SK-N-SH (cell line): Measurements from ENCODE around the gene CUX1. TPM values are rescaled to one million over a fixed set of nuclear protein-coding genes. Genes with fewer than 3 reads are reported as not detected.

Experiments used
- CTCF ChIA-PET: fragments of 300-600, 350-600 bp; formaldehyde crosslinking; extraction: SDS; loops from one replicate; lab custom pipeline; 2021; lab: Yijun Ruan, JAX
- POLR2A ChIA-PET: fragments of 350-600 bp; sonication (Branson Sonifier 250); formaldehyde crosslinking; extraction: SDS; loops from one replicate; lab custom pipeline; 2020; ENCODE audit warnings: antibody characterized with exemption, inconsistent platforms; lab: Yijun Ruan, JAX
- DNase-seq: peaks from one replicate; pipeline ENCODE4 v3.0.0; 2012
- H2AFZ ChIP-seq: fragments of 200-600 bp; sonication (generic); 2 replicates; pipeline ENCODE4 v1.8.1; 2016; ENCODE audit warnings: antibody characterized with exemption, mild to moderate bottlenecking, low read depth
- H3F3A ChIP-seq: fragments of 200-600 bp; sonication (generic); replicated peaks from 2 replicates; pipeline ENCODE3; 2016; ENCODE audit warnings: antibody characterized with exemption, mild to moderate bottlenecking; ENCODE audit not compliant: insufficient read depth
- H3K27ac ChIP-seq, 2 experiments: fragments of 200-500 bp in 1 of 2; fragments of 200-600 bp in 1 of 2; sonication (Bioruptor generic) in 1 of 2; sonication (generic), shearing (Covaris generic) in 1 of 2; 2 replicates each; pipeline versions ENCODE4 v1.5.1 to v1.6.1; 2014 to 2016; ENCODE audit warnings: low read depth in 2 of 2, inconsistent platforms in 1 of 2, low read length in 1 of 2, mild to moderate bottlenecking in 1 of 2, mixed read lengths in 1 of 2
- H3K27me3 ChIP-seq: fragments of 200-600 bp; sonication (generic), shearing (Covaris generic); 2 replicates; pipeline ENCODE4 v1.6.1; 2016; ENCODE audit warnings: mixed run types; ENCODE audit not compliant: insufficient read depth
- H3K36me3 ChIP-seq, 2 experiments: fragments of 200-500 bp in 1 of 2; fragments of 200-600 bp in 1 of 2; sonication (Bioruptor generic) in 1 of 2; sonication (generic) in 1 of 2; replicated peaks in 1 of 2; 2 replicates each; pipeline versions ENCODE3 to v1.5.1; 2014 to 2016; ENCODE audit warnings: low read length in 1 of 2, mild to moderate bottlenecking in 1 of 2; ENCODE audit not compliant: insufficient read depth in 2 of 2, control insufficient read depth in 1 of 2
- H3K4me1 ChIP-seq, 2 experiments: fragments of 200-500 bp in 1 of 2; fragments of 200-600 bp in 1 of 2; sonication (Bioruptor generic) in 1 of 2; sonication (generic), shearing (Covaris generic) in 1 of 2; 2 replicates each; pipeline versions ENCODE4 v1.5.1 to v1.6.1; 2014 to 2016; ENCODE audit warnings: low read depth in 1 of 2, low read length in 1 of 2, mixed run types in 1 of 2; ENCODE audit not compliant: insufficient read depth in 2 of 2, control insufficient read depth in 1 of 2
- H3K4me2 ChIP-seq: fragments of 200-600 bp; sonication (generic), shearing (Covaris generic); 2 replicates; pipeline ENCODE4 v1.6.1; 2017; ENCODE audit warnings: mixed run types
- H3K4me3 ChIP-seq, 2 experiments: fragments of 200-500 bp in 1 of 2; fragments of 200-600 bp in 1 of 2; sonication (Bioruptor generic) in 1 of 2; sonication (generic), shearing (Covaris generic) in 1 of 2; 2 replicates each; pipeline versions ENCODE4 v1.5.1 to v1.8.1; 2014 to 2016; ENCODE audit warnings: low read depth in 2 of 2, inconsistent platforms in 1 of 2, low read length in 1 of 2, mild to moderate bottlenecking in 1 of 2, mixed read lengths in 1 of 2, moderate library complexity in 1 of 2
- H3K79me2 ChIP-seq: fragments of 200-600 bp; sonication (generic); 2 replicates; pipeline ENCODE4 v1.8.1; 2017; ENCODE audit warnings: mild to moderate bottlenecking; ENCODE audit not compliant: insufficient read depth
- H3K9ac ChIP-seq: fragments of 200-600 bp; sonication (generic); 2 replicates; pipeline ENCODE4 v1.6.1; 2017; ENCODE audit warnings: mixed run types
- H3K9me2 ChIP-seq: fragments of 200-600 bp; sonication (generic); 2 replicates; pipeline ENCODE4 v1.6.1; 2017; ENCODE audit warnings: mixed run types
- H3K9me3 ChIP-seq: fragments of 200-600 bp; sonication (generic); 2 replicates; pipeline ENCODE4 v1.6.1; 2017; ENCODE audit warnings: mixed run types, mild to moderate bottlenecking, moderate library complexity
- H4K20me1 ChIP-seq: fragments of 200-600 bp; sonication (generic); 2 replicates; pipeline ENCODE4 v1.6.1; 2017; ENCODE audit warnings: mild to moderate bottlenecking, mixed run types; ENCODE audit not compliant: insufficient read depth
- ELF1 ChIP-seq: IDR thresholded peaks from 2 replicates; pipeline ENCODE4 v1.4.0; 2012
- EP300 ChIP-seq, 2 experiments: IDR thresholded peaks; 2 replicates each; pipeline versions ENCODE4 v1.4.0 to v1.6.1; 2012; ENCODE audit warnings: borderline replicate concordance in 1 of 2, low read depth in 1 of 2, low read length in 1 of 2
- EZH2phosphoT487 ChIP-seq: fragments of 200-600 bp; sonication (generic); IDR thresholded peaks from 2 replicates; pipeline ENCODE4 v1.6.1; 2017; ENCODE audit warnings: low read depth, mixed run types, mild to moderate bottlenecking, antibody characterized with exemption, moderate library complexity, borderline replicate concordance
- FOSL2 ChIP-seq: IDR thresholded peaks from 2 replicates; pipeline ENCODE4 v1.4.0; 2012; ENCODE audit warnings: low read depth, mild to moderate bottlenecking, moderate library complexity, borderline replicate concordance
- FOXM1 ChIP-seq: IDR thresholded peaks from 2 replicates; pipeline ENCODE4 v1.4.0; 2012; ENCODE audit warnings: low read depth, mild to moderate bottlenecking
- GATA2 ChIP-seq: sonication (generic); formaldehyde crosslinking; IDR thresholded peaks from 2 replicates; pipeline ENCODE4 v1.5.0; 2020; ENCODE audit warnings: mild to moderate bottlenecking, missing genetic modification reagents
- JUND ChIP-seq: IDR thresholded peaks from 2 replicates; pipeline ENCODE4 v1.4.0; 2012
- MAX ChIP-seq: IDR thresholded peaks from 2 replicates; pipeline ENCODE4 v1.4.0; 2012; ENCODE audit warnings: low read depth
- MEF2A ChIP-seq: IDR thresholded peaks from 2 replicates; pipeline ENCODE4 v1.4.0; 2012; ENCODE audit warnings: low read depth, borderline replicate concordance
- MXI1 ChIP-seq: IDR thresholded peaks from 2 replicates; pipeline ENCODE4 v1.6.1; 2012; ENCODE audit warnings: mild to moderate bottlenecking, low read depth, low read length, improper control_type of control experiment
- NFIC ChIP-seq: IDR thresholded peaks from 2 replicates; pipeline ENCODE4 v1.4.0; 2012; ENCODE audit warnings: borderline replicate concordance
- NRF1 ChIP-seq: IDR thresholded peaks from 2 replicates; pipeline ENCODE4 v1.6.1; 2012; ENCODE audit warnings: low read depth, mild to moderate bottlenecking, low read length
- PBX3 ChIP-seq: IDR thresholded peaks from 2 replicates; pipeline ENCODE4; 2012
- POLR2AphosphoS5 ChIP-seq: IDR thresholded peaks from 2 replicates; pipeline ENCODE4 v1.6.1; 2012; ENCODE audit warnings: low read depth, low read length
- RCOR1 ChIP-seq: fragments of 150-350 bp; IDR thresholded peaks from 2 replicates; pipeline ENCODE4 v1.6.1; 2017; ENCODE audit warnings: antibody characterized with exemption, low read length
- RFX5 ChIP-seq: IDR thresholded peaks from 2 replicates; pipeline ENCODE4 v1.6.1; 2012; ENCODE audit warnings: mild to moderate bottlenecking, improper control_type of control experiment, low read length
- RXRA ChIP-seq: IDR thresholded peaks from 2 replicates; pipeline ENCODE4 v1.4.0; 2012; ENCODE audit warnings: low read depth, mild to moderate bottlenecking, borderline replicate concordance
- SIN3A ChIP-seq: IDR thresholded peaks from 2 replicates; pipeline ENCODE4 v1.6.1; 2012; ENCODE audit warnings: low read depth, mild to moderate bottlenecking, low read length, moderate library complexity, borderline replicate concordance
- TAF1 ChIP-seq: IDR thresholded peaks from 2 replicates; pipeline ENCODE4 v1.6.1; 2012; ENCODE audit warnings: low read depth, mild to moderate bottlenecking, low read length, moderate library complexity, borderline replicate concordance
- TEAD4 ChIP-seq: IDR thresholded peaks from 2 replicates; pipeline ENCODE4 v1.4.0; 2012; ENCODE audit warnings: mild to moderate bottlenecking, borderline replicate concordance; ENCODE audit not compliant: insufficient read depth
- USF1 ChIP-seq: IDR thresholded peaks from 2 replicates; pipeline ENCODE4 v1.4.0; 2012; ENCODE audit warnings: low read depth, borderline replicate concordance
- YY1 ChIP-seq: IDR thresholded peaks from 2 replicates; pipeline ENCODE4 v1.4.0; 2012; ENCODE audit warnings: low read depth, mild to moderate bottlenecking
- WGBS: methylation state at CpG from one replicate; pipeline ENCODE4 v1.1.6; 2017; ENCODE audit warnings: low lambda C conversion rate; 5-methylcytosine and 5-hydroxymethylcytosine counted together
- polyA plus RNA-seq, 3 experiments: library from polyadenylated mRNA; depleted of rRNA; stranded (reverse); fragments of >200 nt; gene quantifications; 2 replicates each; pipeline ENCODE4 v1.2.3, GENCODE V29; 2012

Gene CUX1
- polyA plus RNA-seq, 1 of the 3 experiments (the other 2 are of a cell fraction) = 68.6 TPM

- peak; percentile 94 for TF ChIP-seq RCOR1
- TF ChIP-seq YY1 = no peak
- peak; percentile 27 to 95; a peak in 3 of 4 replicates for TF ChIP-seq EP300 (IDR thresholded peaks at IDR 0.05; ENCODE audit: borderline replicate concordance in 1 of 2, low read depth in 1 of 2, low read length in 1 of 2)
- TF ChIP-seq RFX5 = 0 out of 2 replicates have a peak, but pooled peaks have one; percentile 56
- no peak for TF ChIP-seq SIN3A
- TF ChIP-seq FOSL2 = no peak
- TF ChIP-seq GATA2 (CRISPR knock-in tag) = peak; percentile 94
- no peak for TF ChIP-seq TEAD4
- no peak for TF ChIP-seq NRF1
- TF ChIP-seq POLR2AphosphoS5 = peak; percentile 45; the same call in 1 of the 2 replicates
- TF ChIP-seq TAF1 = no peak
- no peak; the same call in 1 of the 2 replicates for TF ChIP-seq JUND
- no peak for TF ChIP-seq RXRA
- no peak for TF ChIP-seq EZH2phosphoT487
- no peak for TF ChIP-seq FOXM1
- TF ChIP-seq ELF1 = no peak
- no peak for TF ChIP-seq USF1
- TF ChIP-seq PBX3 = peak; percentile 74
- peak; percentile 64; the same call in 1 of the 2 replicates for TF ChIP-seq MXI1
- TF ChIP-seq MAX = no peak
- TF ChIP-seq MEF2A = peak; percentile 72; the same call in 1 of the 2 replicates
- peak; percentile 83 for TF ChIP-seq NFIC
Measured at GRCh38 chr7:101947899-101948298, 130.5 kb downstream of the CUX1 start (continued).

GRCh38 chr7:101948650-101949049, 131.2 kb downstream of the CUX1 start:
- 96% methylated on average over 4 of the region's 4 CpGs for WGBS
- peaks cover 70% of the 10 kb centered on the region for H3K79me2 ChIP-seq
- POLR2A ChIA-PET = no interaction called here

More at GRCh38 chr7:101948650-101949049, 131.2 kb downstream of the CUX1 start:
- Histone ChIP-seq H3K4me3 (no peak overlapping the region), H3K9me3 (no peaks in the 10 kb centered on the region), H3K36me3 (no peaks in the 10 kb centered on the region), H3K9ac (no peak overlapping the region), H4K20me1 (no peaks in the 10 kb centered on the region), H3K9me2 (no peaks in the 10 kb centered on the region), H3F3A (peaks cover 29% of the 10 kb centered on the region), H3K4me2 (no peak overlapping the region), H3K27me3 (no peaks in the 10 kb centered on the region), H3K4me1 (peaks cover 27 to 69% of the 10 kb centered on the region in 2 experiments), H3K27ac (peak overlapping the region; percentile 38 to 89; a peak in 3 of 4 replicates), H2AFZ (no peak overlapping the region)
- CTCF ChIA-PET = interaction anchor here (1.7 to 1.8 kb wide), 2 partner anchors 97 to 288 kb away, joined by 4 to 6 read pairs; no protein-coding TSS in a partner anchor
- DNase-seq = no peak
- peak; percentile 22; the same call in 1 of the 2 replicates for TF ChIP-seq GATA2 (CRISPR knock-in tag)
- TF ChIP-seq NFIC = no peak
